Right renal cortex interstitium (tissue), 3 donors: ENCODE measurements around the gene ATXN7. TPM values are rescaled to one million over a fixed set of nuclear protein-coding genes. Genes with fewer than 3 reads are reported as not detected.
A peak's percentile ranks its signal among the peaks of the same experiment; 100 is the strongest.

ENCODE experiments used
- DNase-seq, 3 donors: peaks; one replicate each; pipeline ENCODE4 v3.0.0-alpha.2; 2013; ENCODE audit warnings: low read depth in 3 of 3, low spot score in 2 of 3
- polyA plus RNA-seq, 3 donors: library from polyadenylated mRNA; unstranded; fragments of 120-200 nt; gene quantifications; one replicate each; pipeline ENCODE4 v1.2.1, GENCODE V29; 2013; ENCODE audit not compliant: insufficient read length in 3 of 3

Gene ATXN7
- polyA plus RNA-seq, 3 donors, result 14.5 to 16.2 (median 14.9) TPM

GRCh38 chr3:63905731-63906620 lies 42.3 kb downstream of the ATXN7 start:
- no peak for DNase-seq

DNA sequence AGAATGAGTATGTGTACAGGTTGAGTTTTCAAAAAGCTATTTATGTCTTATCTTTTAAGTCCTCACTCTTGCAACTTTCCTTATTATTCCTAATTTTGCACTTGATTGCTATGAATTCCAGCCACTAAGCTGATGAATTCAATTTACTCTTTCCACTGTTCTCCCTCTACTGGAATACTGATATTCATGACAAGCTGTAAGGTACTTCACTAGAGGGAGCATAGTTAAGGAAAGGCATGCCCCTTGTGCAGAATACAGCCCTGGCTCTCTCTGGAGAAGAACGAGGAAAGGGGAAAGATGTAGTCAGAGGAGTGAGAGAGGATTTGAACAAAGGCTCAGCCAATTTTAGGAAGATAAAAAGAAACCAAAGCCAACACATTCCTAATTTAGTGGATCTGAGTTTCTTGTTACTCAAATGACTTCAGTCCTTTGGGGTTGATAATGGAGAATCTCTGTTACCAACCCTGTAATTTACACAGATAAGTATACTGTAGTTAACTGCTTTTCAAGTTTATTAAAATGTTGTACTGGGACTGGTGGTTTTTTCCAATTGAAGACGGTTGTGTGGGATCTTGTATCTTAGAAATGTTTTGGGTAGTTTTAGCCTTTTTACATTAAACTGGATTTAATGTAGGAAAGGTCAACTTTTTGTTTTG lies 44.5 kb downstream of the ATXN7 start:
- DNase-seq, result no peak

GRCh38 chr3:63908776-63909175 lies 45.1 kb downstream of the ATXN7 start:
- no peak for DNase-seq

DNA sequence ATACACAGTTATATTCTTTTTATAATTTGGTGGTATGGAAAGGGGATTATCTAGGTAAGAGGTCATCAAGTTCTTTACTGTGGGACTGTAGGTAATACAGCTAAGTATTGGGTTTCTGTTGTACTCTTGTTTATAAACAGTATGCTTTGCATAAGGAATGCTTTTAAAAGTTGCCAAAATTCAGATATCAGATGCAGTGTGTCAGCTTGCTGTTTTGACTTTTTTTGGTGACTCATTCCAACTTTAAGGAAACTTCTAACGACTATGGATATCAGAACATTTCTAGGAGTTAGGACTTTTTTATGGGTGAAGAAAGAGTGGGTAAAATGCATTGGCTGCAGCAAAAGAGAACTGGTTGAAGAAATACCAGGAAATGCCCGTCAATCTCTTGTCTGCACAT lies 45.8 kb downstream of the ATXN7 start:
- DNase-seq, result no peak

- no peak for DNase-seq
Observed at GRCh38 chr3:63910001-63910400, 46.3 kb downstream of the ATXN7 start.

GRCh38 chr3:63910891-63911290 lies 47.2 kb downstream of the ATXN7 start:
- no peak for DNase-seq

GRCh38 chr3:63911509-63911872 lies 47.8 kb downstream of the ATXN7 start:
- no peak for DNase-seq

DNA sequence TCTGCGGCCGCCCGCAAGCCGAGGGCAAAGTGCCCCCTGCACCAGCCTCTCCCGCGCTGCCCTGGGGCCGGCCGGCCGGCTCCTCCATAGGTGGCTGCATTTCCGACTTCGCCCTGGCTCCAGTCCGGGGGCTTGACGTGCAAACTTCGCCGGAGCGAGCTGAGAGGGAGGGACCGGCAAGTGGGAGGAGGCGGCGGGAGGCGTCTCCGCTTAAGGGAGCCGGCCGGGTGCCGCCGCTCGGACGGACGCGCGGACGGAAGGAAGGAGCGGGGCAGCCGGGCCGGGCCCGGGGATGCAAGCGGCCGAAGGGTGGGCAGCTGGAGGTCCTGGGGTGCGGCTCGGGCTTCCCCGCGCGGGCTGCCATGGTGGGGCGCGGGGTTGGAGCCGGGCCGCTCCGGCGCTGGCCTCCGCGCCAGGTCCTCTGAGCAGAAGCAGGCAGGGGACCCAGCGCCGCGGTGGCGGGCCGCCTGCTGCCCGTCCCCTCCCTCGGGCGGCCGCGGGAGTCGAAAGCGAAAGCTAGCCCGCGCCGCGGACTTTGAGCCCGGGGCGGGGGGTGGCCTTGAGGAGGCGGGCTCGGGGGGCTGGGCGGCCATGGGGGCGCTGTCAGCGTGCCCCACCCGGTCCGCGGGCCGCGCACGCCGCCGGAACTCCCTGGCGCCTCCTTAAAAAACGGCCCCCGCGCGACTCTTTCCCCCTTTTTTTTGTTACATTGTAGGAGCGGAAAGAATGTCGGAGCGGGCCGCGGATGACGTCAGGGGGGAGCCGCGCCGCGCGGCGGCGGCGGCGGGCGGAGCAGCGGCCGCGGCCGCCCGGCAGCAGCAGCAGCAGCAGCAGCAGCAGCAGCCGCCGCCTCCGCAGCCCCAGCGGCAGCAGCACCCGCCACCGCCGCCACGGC lies 48.5 kb downstream of the ATXN7 start, which contains the start of gene SCAANT1:
SCAANT1 (minus strand) TSS at position 511 of the 895 bp plus-strand sequence.
- DNase-seq, result peak; percentile 33 to 75 (median 70)

GRCh38 chr3:63912768-63913588 lies 49.3 kb downstream of the ATXN7 start:
- peak; percentile 29 to 40 (median 30) for DNase-seq

- DNase-seq, result no peak
Observed at GRCh38 chr3:63914312-63914711, 50.6 kb downstream of the ATXN7 start.

DNA sequence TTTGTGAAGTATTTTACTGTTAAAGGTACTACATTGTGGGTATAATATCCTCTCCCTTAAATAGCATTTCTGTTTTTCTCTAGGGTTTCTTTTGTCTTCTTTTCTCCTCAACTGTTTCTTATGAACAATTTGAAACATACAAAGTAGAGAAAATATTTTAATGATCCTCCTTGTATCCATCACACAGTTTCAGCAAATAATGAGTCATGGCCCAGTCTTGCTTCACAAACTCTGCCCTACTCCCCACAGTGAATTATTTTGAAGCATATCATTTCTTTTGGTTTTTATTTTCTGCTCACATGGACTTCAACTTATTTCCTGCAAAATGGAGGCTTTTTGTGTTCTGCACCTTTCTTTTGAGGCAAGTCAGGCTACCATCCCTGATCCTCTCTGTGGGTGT lies 54.7 kb downstream of the ATXN7 start:
- DNase-seq, result no peak

- DNase-seq, result no peak
Observed at GRCh38 chr3:63920001-63920400, 56.3 kb downstream of the ATXN7 start.

DNA sequence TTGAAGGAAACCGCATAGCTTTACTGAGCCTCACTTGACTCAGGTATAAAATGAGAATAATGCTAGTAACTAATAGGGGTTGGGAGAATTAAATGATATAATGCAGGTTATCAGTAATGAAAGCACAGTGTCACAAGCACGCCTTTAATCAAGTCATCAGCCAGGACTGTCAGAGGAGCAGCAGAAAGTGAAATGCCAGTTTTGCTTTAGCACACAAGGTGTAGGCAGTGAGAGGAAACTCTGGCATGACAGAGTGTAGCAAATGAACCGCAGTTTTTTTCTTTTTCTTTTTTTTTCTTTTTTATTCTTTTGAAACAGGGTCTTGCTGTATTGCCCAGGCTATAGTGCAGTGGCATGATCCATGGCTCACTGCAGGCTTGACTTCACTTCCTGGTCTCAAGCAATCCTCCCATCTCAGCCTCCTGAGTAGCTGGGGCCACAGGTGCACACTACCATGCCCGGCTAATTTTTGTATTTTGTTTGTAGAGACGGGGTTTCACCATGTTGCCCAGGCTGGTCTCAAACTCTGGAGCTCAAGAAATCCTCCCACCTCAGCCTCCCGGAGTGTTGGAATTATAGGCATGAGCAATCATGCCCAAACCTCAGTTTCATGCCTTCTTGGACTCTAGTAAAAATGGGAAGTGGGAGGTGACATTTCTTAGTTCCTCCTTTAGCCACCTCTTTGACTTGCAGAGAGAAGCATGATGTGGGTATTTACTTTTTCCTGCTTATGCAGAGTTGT lies 58.2 kb downstream of the ATXN7 start:
- no peak for DNase-seq

DNA sequence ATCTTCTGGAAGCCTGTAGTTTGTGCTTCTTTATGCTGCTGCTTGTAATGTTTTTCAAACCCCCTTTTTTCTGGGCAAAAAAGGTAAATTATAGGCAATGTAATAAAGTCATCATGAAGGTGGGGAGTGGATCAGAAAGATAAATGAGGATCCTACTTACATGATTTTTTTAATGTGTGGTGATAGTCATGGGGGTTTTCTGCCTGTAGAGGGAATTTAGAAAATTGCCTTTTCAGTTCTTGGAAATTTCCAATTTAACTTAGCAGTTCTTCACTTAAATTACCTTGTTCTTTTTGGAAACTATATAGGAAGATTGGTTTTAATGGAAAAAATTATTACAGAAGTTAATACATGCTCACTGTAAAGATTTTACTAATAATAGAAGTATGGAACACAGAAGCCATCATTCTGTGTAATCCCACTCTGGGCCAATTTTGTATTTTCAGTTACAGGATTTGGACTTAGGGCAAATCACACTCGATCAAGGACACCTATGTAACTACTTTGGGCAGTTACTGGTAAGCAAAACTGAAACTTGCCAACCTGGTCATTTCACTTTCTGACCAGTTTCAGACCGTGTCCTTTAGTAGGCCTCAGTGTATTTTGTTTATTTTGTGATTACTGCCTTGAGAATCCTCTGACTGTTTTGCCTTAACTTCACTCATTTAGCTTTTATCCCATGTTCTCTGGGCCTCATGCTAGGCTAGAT lies 59.0 kb downstream of the ATXN7 start:
- DNase-seq, result no peak

DNA sequence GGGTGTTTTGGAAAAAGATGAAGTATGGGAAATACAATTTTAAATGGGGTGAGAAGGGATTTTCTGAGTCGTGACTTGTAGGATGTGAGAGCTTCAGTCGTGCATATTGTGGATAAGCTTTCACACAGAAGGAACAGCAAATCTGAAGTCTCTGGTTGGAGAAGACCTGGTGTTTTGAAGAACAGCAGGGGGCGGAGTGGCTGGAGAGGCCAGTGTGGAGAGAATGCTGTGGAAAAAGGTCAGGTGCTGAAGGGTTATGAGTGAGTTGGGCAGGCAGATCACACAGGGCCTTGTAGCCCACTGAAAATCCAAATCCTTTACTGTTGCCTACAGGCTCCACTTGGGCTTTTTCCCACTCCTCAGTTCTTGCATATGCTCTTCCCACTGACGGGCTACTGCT lies 62.6 kb downstream of the ATXN7 start:
- no peak for DNase-seq

DNA sequence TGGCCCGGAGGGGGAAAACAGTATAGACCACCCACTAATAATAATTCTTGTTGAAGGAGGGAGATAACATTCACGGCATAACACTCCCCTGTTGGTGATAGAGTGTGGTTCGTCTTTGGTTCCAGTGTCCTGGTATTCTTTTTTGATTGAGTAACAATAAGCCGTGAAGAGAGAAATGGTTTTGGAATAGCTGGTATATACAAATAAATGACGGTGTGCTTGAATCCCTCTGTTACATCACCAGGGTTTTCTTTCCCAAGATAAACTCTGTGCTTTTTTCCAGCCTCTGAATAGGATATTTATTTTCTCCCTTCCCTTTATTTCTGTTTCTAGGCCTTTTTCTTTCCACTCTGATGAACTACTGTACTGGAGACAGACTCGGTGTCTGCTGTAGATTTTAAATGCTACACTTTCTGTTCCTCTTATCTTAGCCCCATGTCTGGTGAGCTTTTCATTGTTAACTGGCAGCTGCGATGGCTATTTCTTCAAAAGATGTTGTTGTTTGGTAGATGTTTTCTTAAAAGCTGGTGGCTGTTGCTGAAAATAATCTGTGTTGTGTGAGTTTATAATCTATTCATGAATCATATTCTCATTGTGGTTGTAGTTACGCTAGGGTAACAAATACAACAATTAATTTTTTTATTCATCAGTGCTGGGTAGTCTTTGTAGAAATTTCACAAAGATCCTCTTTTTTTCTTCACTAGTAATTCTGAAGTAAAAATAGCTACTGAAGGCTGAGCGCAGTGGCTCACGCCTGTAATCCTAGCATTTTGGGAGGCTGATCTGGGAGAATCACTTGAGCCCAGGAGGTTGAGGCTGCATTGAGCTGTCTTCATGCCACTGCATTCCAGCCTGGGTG lies 64.0 kb downstream of the ATXN7 start:
- no peak for DNase-seq

GRCh38 chr3:63931290-63931689 lies 67.6 kb downstream of the ATXN7 start:
- DNase-seq, result no peak
